IMR-90 (cell line): ENCODE measurements around the gene GPR153.

Experiments
- MXI1 ChIP-seq: IDR thresholded peaks from 2 replicates; pipeline ENCODE4 v1.6.1; 2012; ENCODE audit warnings: low read depth, mild to moderate bottlenecking, low read length, moderate library complexity, borderline replicate concordance
- NFE2L2 ChIP-seq: fragments of 150-350 bp; IDR thresholded peaks from 2 replicates; pipeline ENCODE4 v1.6.1; 2016; ENCODE audit warnings: low read depth, mild to moderate bottlenecking, low read length
- POLR2A ChIP-seq: IDR thresholded peaks from 2 replicates; pipeline ENCODE4 v1.6.1; 2012; ENCODE audit warnings: mild to moderate bottlenecking, low read depth, low read length
- RFX5 ChIP-seq: IDR thresholded peaks from 2 replicates; pipeline ENCODE4 v1.8.0; 2012; ENCODE audit warnings: low read depth, mild to moderate bottlenecking, low read length, moderate library complexity
- TF ChIP-seq, protein P1 (sequence below): conservative IDR thresholded peaks from 2 replicates; pipeline ENCODE4 v1.5.1; 2012; ENCODE audit warnings: mild to moderate bottlenecking, low read depth, low read length, improper control_type of control experiment
- TF ChIP-seq, protein P2 (sequence below): fragments of 150-350 bp; IDR thresholded peaks from 2 replicates; pipeline ENCODE4 v1.6.1; 2017; ENCODE audit warnings: mild to moderate bottlenecking, antibody characterized with exemption, low read length, low read depth
- TF ChIP-seq, protein P3 (sequence below): fragments of 150-350 bp; IDR thresholded peaks from 2 replicates; pipeline ENCODE4 v1.6.1; 2016; ENCODE audit warnings: low read depth, mild to moderate bottlenecking, low read length, moderate library complexity, borderline replicate concordance

DNA sequence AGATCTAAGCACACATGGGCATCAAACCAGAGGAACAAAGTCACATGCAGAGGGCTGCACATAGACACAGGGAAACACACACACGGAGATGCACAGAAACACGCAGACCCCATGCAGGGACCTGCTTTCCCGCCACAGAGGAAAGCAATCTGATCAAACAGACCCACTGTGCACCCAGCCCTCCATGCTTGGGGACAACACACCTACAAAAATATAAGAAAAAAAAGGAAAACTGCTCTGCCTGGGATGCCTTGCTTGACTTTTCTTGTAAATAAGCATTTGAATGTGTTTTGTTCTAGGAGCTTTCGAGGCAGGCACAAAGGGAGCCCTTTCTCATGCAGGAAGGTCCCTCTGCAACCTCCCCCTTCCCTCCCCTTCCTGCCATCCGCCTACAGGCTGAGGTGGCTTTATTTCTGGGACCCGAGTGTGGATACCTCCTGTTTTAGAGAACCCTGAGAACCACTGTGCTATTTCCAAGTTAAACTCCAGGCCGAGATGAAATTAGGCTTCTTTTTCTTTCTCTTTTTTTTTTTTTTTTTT, 21.6 kb downstream of the GPR153 start:
- TF ChIP-seq RFX5 (no peak), POLR2A (no peak), MXI1 (no peak), NFE2L2 (no peak)
- TF ChIP-seq, protein P1, sequence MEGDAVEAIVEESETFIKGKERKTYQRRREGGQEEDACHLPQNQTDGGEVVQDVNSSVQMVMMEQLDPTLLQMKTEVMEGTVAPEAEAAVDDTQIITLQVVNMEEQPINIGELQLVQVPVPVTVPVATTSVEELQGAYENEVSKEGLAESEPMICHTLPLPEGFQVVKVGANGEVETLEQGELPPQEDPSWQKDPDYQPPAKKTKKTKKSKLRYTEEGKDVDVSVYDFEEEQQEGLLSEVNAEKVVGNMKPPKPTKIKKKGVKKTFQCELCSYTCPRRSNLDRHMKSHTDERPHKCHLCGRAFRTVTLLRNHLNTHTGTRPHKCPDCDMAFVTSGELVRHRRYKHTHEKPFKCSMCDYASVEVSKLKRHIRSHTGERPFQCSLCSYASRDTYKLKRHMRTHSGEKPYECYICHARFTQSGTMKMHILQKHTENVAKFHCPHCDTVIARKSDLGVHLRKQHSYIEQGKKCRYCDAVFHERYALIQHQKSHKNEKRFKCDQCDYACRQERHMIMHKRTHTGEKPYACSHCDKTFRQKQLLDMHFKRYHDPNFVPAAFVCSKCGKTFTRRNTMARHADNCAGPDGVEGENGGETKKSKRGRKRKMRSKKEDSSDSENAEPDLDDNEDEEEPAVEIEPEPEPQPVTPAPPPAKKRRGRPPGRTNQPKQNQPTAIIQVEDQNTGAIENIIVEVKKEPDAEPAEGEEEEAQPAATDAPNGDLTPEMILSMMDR: no peak
- TF ChIP-seq, protein P2, sequence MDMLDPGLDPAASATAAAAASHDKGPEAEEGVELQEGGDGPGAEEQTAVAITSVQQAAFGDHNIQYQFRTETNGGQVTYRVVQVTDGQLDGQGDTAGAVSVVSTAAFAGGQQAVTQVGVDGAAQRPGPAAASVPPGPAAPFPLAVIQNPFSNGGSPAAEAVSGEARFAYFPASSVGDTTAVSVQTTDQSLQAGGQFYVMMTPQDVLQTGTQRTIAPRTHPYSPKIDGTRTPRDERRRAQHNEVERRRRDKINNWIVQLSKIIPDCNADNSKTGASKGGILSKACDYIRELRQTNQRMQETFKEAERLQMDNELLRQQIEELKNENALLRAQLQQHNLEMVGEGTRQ: no peak
- TF ChIP-seq, protein P3, sequence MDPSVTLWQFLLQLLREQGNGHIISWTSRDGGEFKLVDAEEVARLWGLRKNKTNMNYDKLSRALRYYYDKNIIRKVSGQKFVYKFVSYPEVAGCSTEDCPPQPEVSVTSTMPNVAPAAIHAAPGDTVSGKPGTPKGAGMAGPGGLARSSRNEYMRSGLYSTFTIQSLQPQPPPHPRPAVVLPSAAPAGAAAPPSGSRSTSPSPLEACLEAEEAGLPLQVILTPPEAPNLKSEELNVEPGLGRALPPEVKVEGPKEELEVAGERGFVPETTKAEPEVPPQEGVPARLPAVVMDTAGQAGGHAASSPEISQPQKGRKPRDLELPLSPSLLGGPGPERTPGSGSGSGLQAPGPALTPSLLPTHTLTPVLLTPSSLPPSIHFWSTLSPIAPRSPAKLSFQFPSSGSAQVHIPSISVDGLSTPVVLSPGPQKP: no peak
